GM18498 (cell line): ENCODE measurements around the gene SELENOI.
"Not testable (repeated sequence)": the region's sequence is repeated elsewhere in the genome, so short reads cannot be mapped to it uniquely, and the experiment has no call there.

Experiments used
- ATAC-seq: cut with Tn5 transposase; IDR thresholded peaks from one replicate; pipeline ENCODE4 v1.9.1; 2021; ENCODE audit warnings: mild to moderate bottlenecking, moderate library complexity; ENCODE audit not compliant: unreplicated experiment

The SELENOI gene, protein sequence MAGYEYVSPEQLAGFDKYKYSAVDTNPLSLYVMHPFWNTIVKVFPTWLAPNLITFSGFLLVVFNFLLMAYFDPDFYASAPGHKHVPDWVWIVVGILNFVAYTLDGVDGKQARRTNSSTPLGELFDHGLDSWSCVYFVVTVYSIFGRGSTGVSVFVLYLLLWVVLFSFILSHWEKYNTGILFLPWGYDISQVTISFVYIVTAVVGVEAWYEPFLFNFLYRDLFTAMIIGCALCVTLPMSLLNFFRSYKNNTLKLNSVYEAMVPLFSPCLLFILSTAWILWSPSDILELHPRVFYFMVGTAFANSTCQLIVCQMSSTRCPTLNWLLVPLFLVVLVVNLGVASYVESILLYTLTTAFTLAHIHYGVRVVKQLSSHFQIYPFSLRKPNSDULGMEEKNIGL

DNA sequence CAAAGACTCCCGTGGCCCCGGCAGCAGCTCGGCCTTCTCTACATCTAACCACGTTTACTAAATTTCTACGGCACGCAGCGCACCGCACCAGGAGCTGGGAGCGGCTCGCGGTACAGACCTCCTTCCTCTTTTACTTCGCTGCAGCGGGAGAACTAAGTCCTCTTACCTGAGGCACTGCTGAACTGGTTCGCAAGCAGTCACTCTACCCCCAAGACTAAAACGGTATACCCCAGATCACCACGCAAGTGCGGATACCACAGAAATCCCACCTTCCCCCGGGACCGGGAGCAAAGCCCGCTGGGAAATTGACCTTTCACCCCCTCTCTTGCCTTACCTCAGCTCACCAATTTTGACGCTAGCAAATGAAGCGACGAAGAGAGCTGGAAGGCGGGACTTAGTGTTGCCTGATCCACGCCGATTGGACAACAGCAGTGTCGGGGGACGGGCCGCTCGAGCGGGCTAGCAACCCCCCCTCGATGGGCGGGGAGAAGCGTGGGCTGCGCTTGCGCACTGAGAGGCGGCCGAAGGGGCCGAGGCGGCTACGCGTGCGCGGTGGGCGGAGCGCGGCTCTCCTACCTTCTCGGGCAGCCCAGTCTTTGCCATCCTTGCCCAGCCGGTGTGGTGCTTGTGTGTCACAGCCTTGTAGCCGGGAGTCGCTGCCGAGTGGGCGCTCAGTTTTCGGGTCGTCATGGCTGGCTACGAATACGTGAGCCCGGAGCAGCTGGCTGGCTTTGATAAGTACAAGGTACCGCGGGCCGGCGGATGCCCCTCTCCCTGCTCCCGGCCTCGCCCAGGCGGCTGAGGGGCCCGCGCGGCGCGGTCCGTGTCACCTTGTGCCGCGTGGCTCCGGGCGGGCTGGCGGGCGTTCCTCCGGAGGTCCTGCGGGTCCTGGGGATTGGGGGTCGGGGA, at the start of gene SELENOI:
SELENOI (plus strand) TSS at position 599 of the 909 bp plus-strand sequence; CDS start at position 689, 90 bp downstream.
- ATAC-seq = peak; percentile 95

DNA sequence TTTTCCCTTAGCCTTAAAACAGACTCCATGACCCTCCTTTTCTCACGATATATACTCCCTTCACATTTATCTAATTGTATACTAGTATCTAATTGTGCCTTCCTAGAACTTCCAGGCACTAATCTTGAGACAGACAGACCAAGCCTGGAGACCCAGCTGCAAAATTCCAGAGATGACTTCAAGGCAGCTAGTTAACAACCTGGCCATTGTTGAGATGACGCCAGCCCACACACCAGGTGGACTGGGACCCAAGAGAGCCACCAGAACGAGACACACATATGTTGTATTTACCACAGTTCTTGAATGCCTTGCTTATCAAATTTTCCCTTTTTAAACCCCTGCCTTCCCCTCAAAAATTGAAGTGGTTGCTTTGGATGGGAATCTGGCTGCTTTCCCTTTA, 48.9 kb upstream of the SELENOI start:
- ATAC-seq = no peak

DNA sequence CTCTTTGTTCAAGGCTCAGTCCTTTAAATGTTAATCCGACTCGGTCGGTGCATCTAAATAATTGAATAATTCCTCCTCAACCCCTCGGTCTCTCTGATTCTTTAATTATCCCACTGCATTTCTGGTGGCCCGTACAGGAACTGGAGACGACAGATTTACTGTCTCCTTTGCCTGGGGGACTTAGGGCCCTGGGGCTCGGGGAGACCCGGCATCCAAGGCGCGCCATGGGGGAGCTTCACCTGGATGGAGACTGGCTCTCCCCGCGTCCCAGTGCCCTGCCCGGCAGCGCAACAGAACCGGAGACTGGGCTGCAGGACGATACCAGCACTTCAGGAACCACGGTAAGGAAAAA, 47.7 kb upstream of the SELENOI start:
- no peak for ATAC-seq

DNA sequence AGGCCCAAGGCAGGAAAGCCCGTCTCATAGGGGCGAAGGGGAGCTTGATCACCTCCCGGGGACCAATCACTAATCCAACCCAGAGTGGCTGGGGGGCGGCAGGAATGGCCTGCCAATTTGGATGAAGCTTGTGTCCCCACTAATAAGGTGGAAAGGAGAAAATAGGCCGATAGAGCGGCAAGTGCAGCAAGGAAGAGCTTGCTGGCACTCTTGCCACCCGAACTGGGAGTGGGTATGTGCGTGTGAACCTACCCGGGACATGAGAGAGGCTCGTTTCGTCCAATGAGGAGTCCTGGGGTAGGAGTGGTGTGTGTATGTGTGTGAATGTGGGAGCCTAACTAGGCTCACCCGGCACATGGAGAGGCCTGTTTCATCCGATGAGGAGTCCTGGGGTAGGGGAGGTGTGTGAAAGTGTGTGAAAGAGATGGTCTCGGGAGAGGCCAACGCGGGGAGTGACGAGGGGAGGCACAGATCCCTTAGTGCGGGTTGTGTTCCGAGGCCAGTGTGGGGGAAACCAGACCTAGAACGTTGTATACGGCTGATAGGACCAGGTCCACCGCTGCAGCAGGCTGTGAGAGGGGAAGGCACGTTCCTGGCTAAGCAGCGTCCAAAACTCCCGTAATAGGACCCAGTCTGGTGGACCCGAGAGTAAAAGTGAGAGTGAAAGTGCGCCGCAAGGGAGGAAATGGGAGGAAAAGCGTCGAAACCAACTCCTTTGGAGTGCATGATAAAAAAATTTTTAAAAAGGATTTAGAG, 47.1 kb upstream of the SELENOI start:
- no peak for ATAC-seq

DNA sequence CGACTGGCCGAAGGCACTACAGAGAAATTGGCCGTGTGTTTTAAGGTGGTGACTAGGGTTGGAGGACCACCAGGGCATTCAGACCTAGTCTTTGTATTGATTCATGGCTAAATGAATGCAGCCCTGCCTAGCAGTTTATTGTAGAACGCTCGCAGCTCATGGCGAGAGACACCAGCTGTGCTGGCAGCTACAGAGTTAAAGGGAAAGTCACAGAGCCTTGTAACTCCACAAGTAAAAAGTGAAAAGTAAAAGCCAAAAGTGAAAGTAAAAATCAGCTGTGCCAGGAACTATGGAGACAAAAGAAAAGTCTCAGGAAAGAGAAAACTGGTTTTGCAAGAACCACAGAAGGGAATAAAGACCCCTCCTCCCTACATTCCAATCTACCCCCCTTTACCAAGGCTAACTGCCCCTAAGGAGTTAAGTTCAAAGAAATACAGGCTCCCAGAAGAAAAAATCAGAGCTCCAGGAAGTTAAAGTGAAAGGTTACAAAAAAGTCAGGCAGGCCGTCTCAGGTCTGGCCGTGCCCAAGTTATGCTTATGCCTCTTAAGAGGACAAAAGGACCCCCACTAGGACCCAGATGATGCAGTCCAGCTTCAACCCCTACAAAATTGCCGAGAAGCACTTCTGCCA, 46.4 kb upstream of the SELENOI start:
- no peak for ATAC-seq

DNA sequence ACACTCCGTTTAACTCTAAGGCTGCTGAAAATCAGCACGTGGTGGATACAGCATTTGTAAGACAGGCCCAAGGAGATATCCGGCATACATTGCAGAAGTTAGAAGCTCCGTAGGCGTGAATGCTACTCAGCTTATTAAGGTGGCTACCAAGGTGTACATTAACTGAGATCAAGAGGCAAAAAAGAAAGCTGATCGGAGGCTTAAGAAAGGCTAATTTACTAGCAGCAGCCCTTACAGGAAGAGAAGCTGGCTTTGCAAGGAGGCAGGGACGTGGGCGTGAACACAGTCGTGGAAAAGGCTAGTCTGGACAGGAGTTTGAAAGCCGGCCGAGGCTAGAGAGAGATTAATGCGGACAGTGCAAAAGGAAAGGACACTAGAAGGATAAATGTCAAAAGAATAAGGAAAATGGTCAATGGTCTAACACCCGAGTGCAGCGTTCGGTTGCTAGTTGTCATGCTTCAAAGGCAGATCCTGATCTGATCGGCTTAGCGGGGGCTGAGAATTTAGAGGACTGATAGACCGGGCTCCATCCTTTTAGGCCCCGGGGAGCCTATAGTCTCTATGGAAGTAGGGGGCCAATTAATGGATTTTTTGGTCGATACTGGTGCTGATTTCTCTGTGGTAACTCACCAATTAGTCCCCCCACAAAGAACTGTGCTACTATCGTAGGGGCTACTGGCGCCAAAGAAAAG, 45.6 kb upstream of the SELENOI start:
- ATAC-seq = no peak

DNA sequence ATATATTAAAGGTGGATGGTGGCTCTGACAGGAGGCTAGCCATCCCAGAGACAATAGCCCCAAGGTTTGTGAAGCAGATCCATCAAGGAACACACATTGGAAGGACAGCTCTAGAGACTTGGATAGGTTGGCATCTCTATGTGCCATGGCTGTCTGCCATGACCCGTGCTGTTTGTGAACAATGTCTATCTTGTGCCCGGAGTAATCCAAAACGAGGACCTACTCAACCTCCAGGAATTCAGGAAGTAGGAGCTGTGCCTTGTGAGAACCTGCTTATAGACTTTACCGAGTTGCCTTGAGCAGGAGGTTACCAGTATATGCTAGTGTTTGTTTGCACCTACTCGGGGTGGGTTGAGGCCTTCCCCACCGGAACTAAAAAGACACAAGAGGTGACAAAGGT, 43.1 kb upstream of the SELENOI start:
- no peak for ATAC-seq

DNA sequence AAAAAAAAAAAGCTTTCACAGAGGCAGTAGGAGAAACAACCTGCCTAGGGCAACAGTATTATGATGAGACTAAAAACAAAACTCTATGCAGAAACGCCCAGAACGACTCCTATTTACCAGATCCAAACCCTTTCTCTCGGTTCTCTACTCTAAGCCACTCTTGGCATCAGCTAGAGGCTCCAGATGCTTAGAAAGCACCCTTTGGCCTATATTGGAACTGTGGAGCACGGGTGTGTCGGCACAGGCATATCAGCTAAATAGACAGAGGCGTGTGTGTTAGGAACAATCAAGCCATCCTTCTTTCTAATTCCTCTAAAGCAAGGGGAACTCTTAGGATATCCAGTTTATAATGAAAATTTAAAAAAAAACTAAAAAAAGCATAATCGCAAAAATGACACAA, 40.8 kb upstream of the SELENOI start:
- ATAC-seq = not testable (repeated sequence)

DNA sequence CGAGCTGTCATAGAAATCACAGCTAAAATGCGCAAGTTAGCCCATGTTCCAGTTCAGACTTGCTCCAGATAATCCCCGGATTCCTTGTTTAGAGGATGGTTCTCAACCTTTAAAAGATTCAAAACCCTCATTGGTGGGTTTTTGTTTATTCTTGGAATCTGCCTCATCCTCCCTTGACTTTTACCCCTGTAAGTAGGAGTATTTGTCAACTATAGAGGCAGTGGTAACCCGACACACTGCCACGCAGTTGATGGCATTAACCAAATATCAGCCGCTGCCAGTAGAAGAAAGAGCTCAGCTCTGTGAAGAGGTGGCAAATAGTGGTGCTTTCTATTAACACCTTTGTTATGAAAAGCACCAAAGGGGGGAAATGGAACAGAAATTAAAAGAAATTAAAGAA, 40.4 kb upstream of the SELENOI start:
- ATAC-seq = no peak

DNA sequence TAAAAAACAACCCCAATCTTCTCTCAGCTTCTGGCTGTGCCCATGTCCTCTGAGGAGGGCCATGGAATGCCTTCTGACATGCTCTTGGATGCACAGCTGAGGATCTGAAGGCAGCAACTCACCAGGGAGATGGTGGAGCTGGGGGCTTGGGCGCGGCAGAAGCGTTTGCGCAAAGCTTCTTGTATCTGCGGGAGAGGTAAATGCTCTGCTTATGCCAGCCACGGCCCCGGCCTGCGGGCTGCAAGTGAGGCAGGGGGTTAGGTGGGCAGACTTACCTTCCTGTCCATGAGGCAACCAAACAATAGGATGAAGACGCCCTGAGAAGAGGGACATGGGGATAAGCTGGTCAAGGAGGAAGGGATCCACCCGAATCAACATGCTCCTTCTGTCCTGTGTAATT, 36.0 kb upstream of the SELENOI start:
- ATAC-seq = no peak

DNA sequence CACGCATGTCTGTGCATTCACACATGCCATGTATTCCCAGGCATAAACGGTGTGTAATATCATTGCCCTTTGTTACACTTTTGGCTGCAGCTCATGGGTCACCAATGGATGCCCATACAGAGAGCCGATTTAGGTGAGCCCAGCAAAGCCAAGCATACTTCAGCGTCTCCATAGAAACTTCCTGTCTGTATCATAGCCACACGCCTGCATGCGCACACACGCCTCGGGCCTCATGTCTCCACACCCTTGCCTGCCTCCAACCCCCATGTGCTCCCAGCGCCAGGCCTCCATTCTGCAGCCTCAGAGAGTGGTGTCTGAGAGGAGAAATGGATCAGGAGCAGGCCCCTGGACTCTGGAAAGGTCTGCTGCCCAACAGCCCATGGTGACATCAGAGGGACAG, 33.5 kb upstream of the SELENOI start:
- no peak for ATAC-seq

DNA sequence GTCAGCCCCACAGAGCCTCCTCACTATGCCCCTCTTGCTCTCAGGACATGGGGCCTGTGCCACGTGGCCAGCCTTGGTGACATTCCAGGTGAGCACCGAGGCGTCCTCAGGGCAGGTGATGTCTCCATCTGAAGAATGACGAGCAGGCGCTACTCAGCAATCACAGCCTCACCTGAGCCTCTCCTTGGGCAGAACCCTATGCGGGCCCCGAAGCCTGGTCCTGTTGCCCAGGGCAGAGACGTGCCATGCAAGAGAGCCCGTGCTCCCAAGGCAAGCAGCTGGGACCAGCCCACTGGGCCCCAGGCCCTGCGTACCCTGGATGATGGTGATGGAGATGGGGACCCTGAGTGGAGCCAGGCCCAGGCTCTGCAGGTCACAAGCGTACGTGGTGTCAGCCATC, 32.5 kb upstream of the SELENOI start:
- no peak for ATAC-seq

DNA sequence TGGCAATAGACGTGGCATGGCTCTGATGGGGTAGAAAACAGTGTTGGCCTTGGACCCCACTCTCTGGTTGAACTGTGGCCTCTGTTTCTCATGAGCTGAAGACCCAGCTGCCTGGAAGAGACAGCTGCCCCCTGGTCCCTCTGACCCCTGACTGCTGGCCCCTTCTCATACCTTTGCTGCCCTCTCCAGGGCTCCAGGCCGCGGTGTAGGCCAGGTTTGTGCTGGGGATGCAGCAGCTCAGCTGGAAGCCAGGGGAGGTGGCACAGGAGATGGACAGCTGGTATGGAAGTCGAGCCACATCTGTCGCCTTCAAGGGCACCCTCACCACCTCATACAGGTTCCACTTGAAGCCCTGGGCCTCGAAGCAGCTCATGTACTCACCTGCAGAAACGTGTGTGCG, 31.7 kb upstream of the SELENOI start:
- ATAC-seq = no peak

DNA sequence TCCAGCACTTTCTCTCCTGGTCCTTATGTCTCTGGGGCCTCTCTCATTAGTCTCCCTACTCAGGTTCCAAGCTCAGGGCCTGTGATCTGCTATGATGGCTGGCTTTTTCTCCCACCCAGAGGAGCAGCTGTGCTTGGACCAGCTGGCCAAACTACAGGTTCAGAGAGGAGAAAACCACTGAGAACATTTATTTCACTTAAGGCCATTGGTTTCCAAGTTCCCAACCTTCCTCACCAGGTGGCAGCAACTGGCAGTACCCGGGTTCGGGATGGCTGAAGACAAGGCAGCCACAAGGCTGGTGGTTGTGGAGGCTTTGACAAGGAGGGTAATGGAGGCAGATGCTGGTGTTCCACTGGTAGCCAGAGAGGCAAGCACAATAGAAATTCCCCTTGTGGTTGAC, 29.9 kb upstream of the SELENOI start:
- no peak for ATAC-seq

DNA sequence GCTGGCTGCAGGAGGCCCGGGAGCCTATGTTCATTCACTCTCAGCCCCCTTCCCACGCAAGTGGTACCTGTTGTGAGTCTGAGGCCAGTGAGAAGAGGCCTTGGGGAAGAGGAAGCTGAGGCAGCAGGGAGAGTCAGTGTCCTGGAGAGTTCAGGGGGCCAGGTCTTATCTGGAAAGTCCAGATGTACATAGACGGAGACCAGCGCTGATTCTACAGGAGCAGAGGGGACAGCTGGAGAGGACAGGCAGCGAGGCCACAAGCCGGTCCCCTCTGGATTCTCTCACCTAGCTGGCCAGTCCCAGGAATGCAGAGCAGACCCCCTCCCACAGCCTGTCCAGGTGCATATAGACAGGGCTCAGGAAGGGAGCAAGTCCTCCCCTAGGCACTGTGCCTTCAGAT, 29.1 kb upstream of the SELENOI start:
- no peak for ATAC-seq

DNA sequence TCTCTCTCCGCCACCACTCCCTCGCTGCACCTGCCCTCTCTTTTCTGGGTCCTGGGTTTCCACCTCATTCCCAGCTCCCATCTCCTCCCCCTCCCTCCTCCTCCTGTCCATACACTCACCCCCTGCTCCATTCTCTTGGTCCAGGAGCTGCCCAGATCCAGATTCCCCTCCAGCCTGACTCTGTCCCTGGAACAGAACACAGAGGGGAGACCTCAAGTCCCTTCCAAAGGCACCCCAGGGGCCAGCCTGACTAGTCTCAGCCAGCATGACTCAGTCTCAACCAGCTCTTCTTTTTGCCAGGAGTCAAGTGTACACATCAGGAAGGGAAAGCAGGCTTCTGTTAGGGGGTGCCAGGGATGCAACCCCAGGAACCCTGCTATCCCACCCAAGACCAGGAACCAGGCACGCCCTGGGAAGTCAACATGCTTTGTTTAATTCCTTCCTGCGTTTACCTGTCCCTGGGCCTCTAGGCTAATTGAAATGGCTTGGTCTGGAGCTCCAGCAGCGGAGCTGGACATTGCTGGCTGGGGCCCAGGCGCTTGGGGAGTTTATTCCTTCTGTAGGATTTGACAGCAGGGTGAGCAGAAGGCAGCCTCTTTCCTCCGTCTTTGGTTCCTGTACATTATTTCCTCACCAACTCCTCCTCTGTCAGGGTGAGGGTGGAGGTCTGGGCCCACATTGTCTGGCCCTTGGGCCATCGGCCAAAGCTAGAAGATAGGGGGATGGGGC, 28.4 kb upstream of the SELENOI start:
- ATAC-seq = no peak

DNA sequence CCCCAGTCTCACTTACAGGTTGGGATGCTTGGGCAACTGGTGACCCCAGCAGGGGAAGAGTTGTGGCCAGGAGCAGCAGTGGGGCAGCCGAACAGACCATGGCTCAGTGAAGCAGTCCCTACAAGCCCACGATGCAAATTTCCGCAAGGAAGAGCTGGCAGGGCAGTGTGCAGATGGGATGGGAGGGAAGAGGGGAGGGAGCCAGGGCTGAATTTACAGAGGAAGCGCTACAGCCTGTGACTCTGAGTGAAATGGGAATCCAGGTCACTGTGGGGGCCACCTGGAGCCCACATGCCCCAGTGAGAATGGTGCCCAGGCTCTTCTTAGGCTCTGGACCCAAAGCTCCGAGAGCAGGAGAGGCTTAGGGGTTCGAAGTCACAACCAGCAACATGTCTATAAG, 27.0 kb upstream of the SELENOI start:
- no peak for ATAC-seq

DNA sequence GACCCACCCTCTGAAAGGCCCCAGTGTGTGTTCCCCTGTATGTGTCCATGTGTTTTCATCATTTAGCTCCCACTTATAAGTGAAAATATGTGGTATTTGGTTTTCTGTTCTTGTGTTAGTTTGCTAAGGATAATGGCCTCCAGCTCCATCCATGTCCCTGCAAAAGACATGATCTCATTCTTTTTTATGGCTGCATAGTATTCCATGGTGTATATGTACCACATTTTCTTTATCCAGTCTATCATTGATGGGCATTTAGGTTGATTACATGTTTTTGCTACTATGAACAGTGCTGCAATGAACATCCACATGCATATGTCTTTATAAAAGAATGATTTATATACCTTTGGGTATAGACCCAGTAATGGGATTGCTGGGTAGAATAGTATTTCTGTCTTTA, 21.5 kb upstream of the SELENOI start:
- not testable (repeated sequence) for ATAC-seq

DNA sequence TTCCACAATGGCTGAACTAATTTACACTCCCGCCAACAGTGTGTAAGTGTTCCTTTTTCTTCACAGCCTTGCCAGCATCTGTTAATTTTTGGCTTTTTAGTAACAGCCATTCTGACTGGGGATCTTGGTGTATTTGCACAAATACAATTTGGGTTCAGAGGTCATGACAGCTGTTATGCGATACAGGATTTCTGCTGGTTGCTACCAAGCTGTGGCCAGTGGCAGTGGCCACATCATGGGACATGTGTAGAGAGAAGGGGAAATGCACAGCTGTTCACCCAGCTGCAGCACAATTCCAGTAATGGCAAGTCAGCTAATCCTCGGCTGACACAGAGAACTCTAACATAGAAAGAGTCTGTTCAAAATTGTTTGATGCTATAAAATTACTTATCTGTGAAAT, 21.0 kb upstream of the SELENOI start:
- no peak for ATAC-seq

DNA sequence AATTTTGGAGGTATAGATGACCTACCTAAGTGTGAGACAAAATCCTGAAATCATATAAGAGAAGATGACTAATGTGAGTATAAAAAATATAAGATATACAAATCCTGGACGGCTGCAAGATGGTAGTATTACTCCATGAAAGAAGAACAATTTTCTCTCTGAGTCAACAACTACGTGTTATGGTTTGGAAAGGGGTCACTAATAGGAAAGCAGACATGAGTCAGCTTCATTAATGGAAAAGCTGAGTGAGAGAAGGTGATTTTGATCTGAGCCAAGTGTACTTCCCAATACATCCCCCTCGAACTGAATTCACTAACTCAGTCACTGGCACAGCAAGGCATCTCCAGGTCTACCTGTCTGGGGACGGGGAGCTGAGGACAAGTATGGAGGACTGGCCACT, 20.1 kb upstream of the SELENOI start:
- ATAC-seq = no peak
